ENCODE results near the gene TNK1. TPM values are rescaled to one million over a fixed set of nuclear protein-coding genes. Genes with fewer than 3 reads are reported as not detected.

TNK1 gene
- total and polyA plus RNA-seq, 9 of the 15 experiments (the other 6 are each of a cell fraction or from before 2014, with no cell fraction given) = 0.28 to 5.2 (median 2.1) TPM

DNA sequence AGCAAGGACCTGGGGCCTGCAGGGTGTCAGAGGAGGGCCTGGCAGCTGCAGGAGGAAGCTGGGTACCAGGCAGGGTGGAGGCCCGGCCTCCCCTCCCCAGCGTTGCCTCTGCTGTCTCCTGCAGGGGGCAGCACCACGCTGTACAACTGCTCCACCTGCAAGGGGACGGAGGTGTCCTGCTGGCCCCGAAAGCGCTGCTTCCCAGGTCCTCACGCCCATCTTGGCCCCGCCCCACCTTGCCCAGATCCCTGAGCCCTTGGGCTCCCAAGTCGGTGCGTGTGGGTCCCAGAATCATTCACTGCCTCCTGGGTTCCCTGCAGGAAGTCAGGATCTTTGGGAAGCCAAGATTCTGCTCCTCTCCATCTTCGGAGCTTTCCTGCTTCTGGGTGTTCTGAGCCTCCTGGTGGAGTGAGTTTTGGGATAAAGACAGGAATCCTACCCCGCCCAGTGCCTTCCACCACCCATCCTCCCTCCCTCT lies 24.8 kb upstream of the TNK1 start (continued):
- TF ChIP-seq, protein P1, sequence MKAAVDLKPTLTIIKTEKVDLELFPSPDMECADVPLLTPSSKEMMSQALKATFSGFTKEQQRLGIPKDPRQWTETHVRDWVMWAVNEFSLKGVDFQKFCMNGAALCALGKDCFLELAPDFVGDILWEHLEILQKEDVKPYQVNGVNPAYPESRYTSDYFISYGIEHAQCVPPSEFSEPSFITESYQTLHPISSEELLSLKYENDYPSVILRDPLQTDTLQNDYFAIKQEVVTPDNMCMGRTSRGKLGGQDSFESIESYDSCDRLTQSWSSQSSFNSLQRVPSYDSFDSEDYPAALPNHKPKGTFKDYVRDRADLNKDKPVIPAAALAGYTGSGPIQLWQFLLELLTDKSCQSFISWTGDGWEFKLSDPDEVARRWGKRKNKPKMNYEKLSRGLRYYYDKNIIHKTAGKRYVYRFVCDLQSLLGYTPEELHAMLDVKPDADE (conservative IDR thresholded peaks at IDR 0.05; ENCODE audit: control insufficient read depth, low read depth, low read length) = no peak
- TF ChIP-seq, protein P2, sequence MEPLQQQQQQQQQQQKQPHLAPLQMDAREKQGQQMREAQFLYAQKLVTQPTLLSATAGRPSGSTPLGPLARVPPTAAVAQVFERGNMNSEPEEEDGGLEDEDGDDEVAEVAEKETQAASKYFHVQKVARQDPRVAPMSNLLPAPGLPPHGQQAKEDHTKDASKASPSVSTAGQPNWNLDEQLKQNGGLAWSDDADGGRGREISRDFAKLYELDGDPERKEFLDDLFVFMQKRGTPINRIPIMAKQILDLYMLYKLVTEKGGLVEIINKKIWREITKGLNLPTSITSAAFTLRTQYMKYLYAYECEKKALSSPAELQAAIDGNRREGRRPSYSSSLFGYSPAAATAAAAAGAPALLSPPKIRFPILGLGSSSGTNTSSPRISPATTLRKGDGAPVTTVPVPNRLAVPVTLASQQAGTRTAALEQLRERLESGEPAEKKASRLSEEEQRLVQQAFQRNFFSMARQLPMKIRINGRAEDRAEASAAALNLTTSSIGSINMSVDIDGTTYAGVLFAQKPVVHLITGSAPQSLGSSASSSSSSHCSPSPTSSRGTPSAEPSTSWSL (CRISPR knock-in tag; IDR thresholded peaks at IDR 0.05; ENCODE audit: borderline replicate concordance) = no peak
- TF ChIP-seq, protein P3, sequence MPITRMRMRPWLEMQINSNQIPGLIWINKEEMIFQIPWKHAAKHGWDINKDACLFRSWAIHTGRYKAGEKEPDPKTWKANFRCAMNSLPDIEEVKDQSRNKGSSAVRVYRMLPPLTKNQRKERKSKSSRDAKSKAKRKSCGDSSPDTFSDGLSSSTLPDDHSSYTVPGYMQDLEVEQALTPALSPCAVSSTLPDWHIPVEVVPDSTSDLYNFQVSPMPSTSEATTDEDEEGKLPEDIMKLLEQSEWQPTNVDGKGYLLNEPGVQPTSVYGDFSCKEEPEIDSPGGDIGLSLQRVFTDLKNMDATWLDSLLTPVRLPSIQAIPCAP (CRISPR knock-in tag; IDR thresholded peaks at IDR 0.05; ENCODE audit: borderline replicate concordance) = no peak
- no peak for TF ChIP-seq ZNF23 (CRISPR knock-in tag; IDR thresholded peaks at IDR 0.05)
- TF ChIP-seq KLF13 (tag; IDR thresholded peaks at IDR 0.05; ENCODE audit: borderline replicate concordance, low read depth) = 0 out of 2 replicates have a peak, but pooled peaks have one; percentile 18
- TF ChIP-seq, protein P4, sequence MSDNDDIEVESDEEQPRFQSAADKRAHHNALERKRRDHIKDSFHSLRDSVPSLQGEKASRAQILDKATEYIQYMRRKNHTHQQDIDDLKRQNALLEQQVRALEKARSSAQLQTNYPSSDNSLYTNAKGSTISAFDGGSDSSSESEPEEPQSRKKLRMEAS (CRISPR knock-in tag; IDR thresholded peaks at IDR 0.05) = 0 out of 2 replicates have a peak, but pooled peaks have one; percentile 29
- no peak for TF ChIP-seq NR2C2 (CRISPR knock-in tag; IDR thresholded peaks at IDR 0.05)
- no peak for TF ChIP-seq NR2C2 (tag; IDR thresholded peaks at IDR 0.05)
- 0 out of 2 replicates have a peak, but pooled peaks have one; percentile 20 for TF ChIP-seq JUND (IDR thresholded peaks at IDR 0.05; ENCODE audit: borderline replicate concordance, low read depth, low read length)
- no peak; the same call in 2 of the 3 replicates for TF ChIP-seq JUND (tag; IDR thresholded peaks at IDR 0.05; ENCODE audit: borderline replicate concordance, low read depth, low read length)
- TF ChIP-seq, protein P5, sequence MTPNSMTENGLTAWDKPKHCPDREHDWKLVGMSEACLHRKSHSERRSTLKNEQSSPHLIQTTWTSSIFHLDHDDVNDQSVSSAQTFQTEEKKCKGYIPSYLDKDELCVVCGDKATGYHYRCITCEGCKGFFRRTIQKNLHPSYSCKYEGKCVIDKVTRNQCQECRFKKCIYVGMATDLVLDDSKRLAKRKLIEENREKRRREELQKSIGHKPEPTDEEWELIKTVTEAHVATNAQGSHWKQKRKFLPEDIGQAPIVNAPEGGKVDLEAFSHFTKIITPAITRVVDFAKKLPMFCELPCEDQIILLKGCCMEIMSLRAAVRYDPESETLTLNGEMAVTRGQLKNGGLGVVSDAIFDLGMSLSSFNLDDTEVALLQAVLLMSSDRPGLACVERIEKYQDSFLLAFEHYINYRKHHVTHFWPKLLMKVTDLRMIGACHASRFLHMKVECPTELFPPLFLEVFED (CRISPR knock-in tag; conservative IDR thresholded peaks at IDR 0.05) = no peak
- peak; percentile 61; the same call in 1 of the 2 replicates for TF ChIP-seq SP1 (CRISPR knock-in tag; IDR thresholded peaks at IDR 0.05)
- TF ChIP-seq ELF2 (CRISPR knock-in tag; IDR thresholded peaks at IDR 0.05) = no peak
- peak; percentile 38; the same call in 1 of the 2 replicates for TF ChIP-seq ZBTB7A (IDR thresholded peaks at IDR 0.05; ENCODE audit: borderline replicate concordance, control insufficient read depth, low read depth, low read length)
